Ascending aorta (tissue), 2 donors: ENCODE measurements around the gene SIVA1. TPM values are rescaled to one million over a fixed set of nuclear protein-coding genes. Genes with fewer than 3 reads are reported as not detected.

Experiments used
- DNase-seq, 2 donors: peaks; one replicate each; pipeline ENCODE4 v3.0.0-alpha.2; 2019; ENCODE audit warnings: low spot score in 2 of 2
- H3K27ac ChIP-seq, 2 donors: fragments of 200-600 bp; sonication (generic); one replicate each; pipeline ENCODE4 v1.5.1; 2016 to 2017; ENCODE audit warnings: mild to moderate bottlenecking in 1 of 2
- H3K27me3 ChIP-seq: fragments of 200-600 bp; sonication (generic); one replicate; pipeline ENCODE4 v1.5.1; 2017
- H3K36me3 ChIP-seq, 2 donors: fragments of 200-600 bp; sonication (generic); one replicate each; pipeline ENCODE4 v1.5.1; 2016
- H3K4me1 ChIP-seq, 2 donors: fragments of 200-600 bp; sonication (generic); one replicate each; pipeline ENCODE4 v1.5.1; 2016 to 2017; ENCODE audit warnings: mild to moderate bottlenecking in 1 of 2
- H3K4me3 ChIP-seq, 2 donors: fragments of 200-600 bp; sonication (generic); one replicate each; pipeline ENCODE4 v1.5.1; 2016 to 2017; ENCODE audit warnings: mild to moderate bottlenecking in 1 of 2
- H3K9me3 ChIP-seq, 2 donors: fragments of 200-600 bp; sonication (generic); one replicate each; pipeline ENCODE4 v1.5.1; 2016
- intact Hi-C: fragments of 100-400 bp; cut with DNase I; formaldehyde crosslinking; loops from one replicate; pipeline ENCODE4 v1.15.1; 2023
- total RNA-seq: library from RNA; depleted of rRNA; stranded (reverse); fragments of >200 nt; gene quantifications from one replicate; pipeline ENCODE4 v1.1.0, GENCODE V29; 2016
- TF ChIP-seq, protein P1 (sequence below), 3 experiments: fragments of 200-600 bp in 2 of 3; fragments of 450-650 bp in 1 of 3; sonication (generic) in 2 of 3; IDR thresholded peaks; one replicate each; pipeline ENCODE4 v1.5.1; 2016 to 2019; ENCODE audit warnings: antibody characterized with exemption in 3 of 3, mild to moderate bottlenecking in 1 of 3, moderate library complexity in 1 of 3

Gene SIVA1
- total RNA-seq, 1 donor from 2014 or later, result 410 TPM

GRCh38 chr14:104734051-104734587, 18.8 kb upstream of the SIVA1 start:
- TF ChIP-seq, protein P1, sequence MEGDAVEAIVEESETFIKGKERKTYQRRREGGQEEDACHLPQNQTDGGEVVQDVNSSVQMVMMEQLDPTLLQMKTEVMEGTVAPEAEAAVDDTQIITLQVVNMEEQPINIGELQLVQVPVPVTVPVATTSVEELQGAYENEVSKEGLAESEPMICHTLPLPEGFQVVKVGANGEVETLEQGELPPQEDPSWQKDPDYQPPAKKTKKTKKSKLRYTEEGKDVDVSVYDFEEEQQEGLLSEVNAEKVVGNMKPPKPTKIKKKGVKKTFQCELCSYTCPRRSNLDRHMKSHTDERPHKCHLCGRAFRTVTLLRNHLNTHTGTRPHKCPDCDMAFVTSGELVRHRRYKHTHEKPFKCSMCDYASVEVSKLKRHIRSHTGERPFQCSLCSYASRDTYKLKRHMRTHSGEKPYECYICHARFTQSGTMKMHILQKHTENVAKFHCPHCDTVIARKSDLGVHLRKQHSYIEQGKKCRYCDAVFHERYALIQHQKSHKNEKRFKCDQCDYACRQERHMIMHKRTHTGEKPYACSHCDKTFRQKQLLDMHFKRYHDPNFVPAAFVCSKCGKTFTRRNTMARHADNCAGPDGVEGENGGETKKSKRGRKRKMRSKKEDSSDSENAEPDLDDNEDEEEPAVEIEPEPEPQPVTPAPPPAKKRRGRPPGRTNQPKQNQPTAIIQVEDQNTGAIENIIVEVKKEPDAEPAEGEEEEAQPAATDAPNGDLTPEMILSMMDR (IDR thresholded peaks at IDR 0.05), result no peak
- DNase-seq, result no peak
- H3K9me3 ChIP-seq, result no peaks in the 10 kb centered on the region
- H3K4me1 ChIP-seq, result peaks cover 24 to 66% of the 10 kb centered on the region in 2 donors
- H3K36me3 ChIP-seq, result peaks cover 8 to 15% of the 10 kb centered on the region in 2 donors
- intact Hi-C loops, result loop anchor here (10.0 kb wide), 1 partner anchor 751 kb away; the partner anchor contains the start of gene CRIP1
- no peak overlapping the region for H3K4me3 ChIP-seq
- H3K27ac ChIP-seq, result peak overlapping the region; percentile 93 to 94
- H3K27me3 ChIP-seq, result no peaks in the 10 kb centered on the region

GRCh38 chr14:104734601-104734990, 18.4 kb upstream of the SIVA1 start:
- TF ChIP-seq, protein P1 (IDR thresholded peaks at IDR 0.05), result no peak
- Histone ChIP-seq H3K36me3 (peaks cover 12 to 20% of the 10 kb centered on the region in 2 donors), H3K4me1 (peaks cover 24 to 66% of the 10 kb centered on the region in 2 donors), H3K27me3 (no peaks in the 10 kb centered on the region), H3K27ac (peak overlapping the region; percentile 93 to 94), H3K4me3 (no peak overlapping the region), H3K9me3 (no peaks in the 10 kb centered on the region)
- intact Hi-C loops, result loop anchor here (10.0 kb wide), 1 partner anchor 750 kb away; the partner anchor contains the start of gene CRIP1
- DNase-seq, result no peak

DNA sequence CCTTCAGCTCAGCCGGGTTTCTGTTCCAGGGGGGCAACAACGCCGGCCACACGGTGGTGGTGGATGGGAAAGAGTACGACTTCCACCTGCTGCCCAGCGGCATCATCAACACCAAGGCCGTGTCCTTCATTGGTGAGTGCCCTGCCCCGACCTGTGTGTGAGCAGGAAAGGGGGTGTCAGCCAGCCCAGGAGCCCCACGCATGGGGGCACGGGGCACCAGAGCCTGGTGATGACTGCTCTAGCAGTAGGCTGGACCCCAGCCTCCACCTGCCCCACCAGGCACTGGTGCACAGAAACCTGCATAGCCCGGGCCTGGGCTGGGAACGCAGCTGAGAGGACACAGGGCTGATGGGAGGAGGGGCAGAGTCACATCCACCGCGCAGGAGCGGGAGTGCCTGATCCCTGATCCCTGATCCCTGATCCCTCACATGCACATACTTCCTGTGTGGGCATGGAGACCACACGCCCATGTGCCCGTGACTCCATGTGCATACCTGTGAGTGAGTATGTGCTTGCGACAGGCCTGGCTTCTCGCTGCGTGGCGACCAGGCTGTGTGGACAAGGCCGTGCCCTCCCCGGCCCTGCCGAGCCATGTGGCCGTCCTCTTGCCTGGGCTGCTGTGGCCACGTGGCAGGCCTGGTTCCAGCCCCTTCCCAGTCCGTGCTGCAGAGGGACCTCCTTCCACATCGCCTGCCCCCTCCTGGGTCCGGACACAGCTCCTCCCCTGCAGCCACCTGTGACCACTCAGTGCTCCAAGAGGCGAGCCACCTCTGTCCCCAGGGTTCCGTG, 17.8 kb upstream of the SIVA1 start:
- peak overlapping the region in 1 of 2 donors; percentile 22 for H3K4me3 ChIP-seq
- H3K9me3 ChIP-seq, result no peaks in the 10 kb centered on the region
- H3K27ac ChIP-seq, result peak overlapping the region; percentile 93 to 94
- TF ChIP-seq, protein P1 (IDR thresholded peaks at IDR 0.05), result no peak
- intact Hi-C loops, result loop anchor here (10.0 kb wide), 1 partner anchor 750 kb away; the partner anchor contains the start of gene CRIP1
- no peak for DNase-seq
- H3K4me1 ChIP-seq, result peaks cover 24 to 66% of the 10 kb centered on the region in 2 donors
- H3K36me3 ChIP-seq, result peaks cover 18 to 26% of the 10 kb centered on the region in 2 donors
- H3K27me3 ChIP-seq, result no peaks in the 10 kb centered on the region

- DNase-seq, result peak; percentile 83 to 97
- peaks cover 24 to 65% of the 10 kb centered on the region in 2 donors for H3K4me1 ChIP-seq
These were observed 16.9 kb upstream of the SIVA1 start for GRCh38 chr14:104735830-104736642.

More at GRCh38 chr14:104735830-104736642, 16.9 kb upstream of the SIVA1 start:
- H3K27ac ChIP-seq, result peak overlapping the region; percentile 93 to 94
- H3K4me3 ChIP-seq, result peak overlapping the region in 1 of 2 donors; percentile 22
- no peaks in the 10 kb centered on the region for H3K27me3 ChIP-seq
- intact Hi-C loops, result loop anchor here (1.0 to 10.0 kb wide), 2 partner anchors 11 to 749 kb away; partner anchors contain the start of gene CRIP1
- H3K36me3 ChIP-seq, result peaks cover 27 to 34% of the 10 kb centered on the region in 2 donors
- H3K9me3 ChIP-seq, result no peaks in the 10 kb centered on the region
- TF ChIP-seq, protein P1 (IDR thresholded peaks at IDR 0.05), result no peak
